Activated CD4-positive, CD25-positive, alpha-beta regulatory T cell treated with anti-CD3 and anti-CD28 coated beads, Interleukin-2, amount 50 U/mL, for 24 hours (primary cell): ENCODE results near the gene IGSF10.

Source experiments
- ATAC-seq, 2 donors: fragments of 150-1000 bp; cut with Tn5 transposase; one replicate each; pipeline ENCODE4 v1.10.0; 2021; ENCODE audit warnings: mild to moderate bottlenecking in 1 of 2, moderate library complexity in 1 of 2

IGSF10 gene

GRCh38 chr3:151412989-151413388 lies 47.9 kb downstream of the IGSF10 start:
- no peak for ATAC-seq
